Measurements from ENCODE around the gene KIF23.

Gene KIF23

GRCh38 chr15:69462493-69463181, 48.5 kb downstream of the KIF23 start:
- peak; percentile 95 for DNase-seq (ENCODE audit: low read depth)
- peak; percentile 79 for TF ChIP-seq CTCF (IDR thresholded peaks at IDR 0.05; ENCODE audit: control insufficient read depth, extremely low read depth, insufficient read depth)
- H3K4me3 ChIP-seq (ENCODE audit: low read depth, low read length), result peak overlapping the region; percentile 55

DNA sequence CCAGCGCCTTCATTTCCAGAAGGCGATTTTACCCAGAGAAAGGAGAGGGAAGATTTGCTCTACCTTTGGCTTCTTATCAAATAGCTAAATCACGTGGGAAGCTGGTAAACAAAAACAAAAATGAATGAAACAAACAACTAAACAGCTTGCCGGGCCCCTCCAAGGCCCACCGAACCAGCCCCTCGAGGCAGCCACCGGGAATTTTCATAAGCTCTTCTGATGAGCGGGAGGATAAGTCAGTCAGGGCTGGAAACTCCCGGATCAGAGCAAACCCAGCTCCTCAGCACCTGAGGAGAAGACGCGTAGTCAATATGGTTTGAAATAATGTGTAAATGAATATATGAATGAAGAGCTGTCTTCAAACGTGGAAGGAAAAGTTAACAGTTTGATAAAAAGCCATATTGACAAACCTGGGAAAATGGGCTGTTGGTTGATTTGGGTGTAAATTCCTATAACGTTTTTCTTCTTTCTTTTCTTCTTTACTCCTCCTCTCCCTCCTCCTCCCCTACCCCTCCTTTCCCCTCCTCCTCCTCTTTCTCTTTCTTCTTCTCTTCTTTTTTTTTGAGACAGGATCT, 49.1 kb downstream of the KIF23 start:
- peak overlapping the region; percentile 55 for H3K4me3 ChIP-seq (ENCODE audit: low read depth, low read length)
- no peak for TF ChIP-seq CTCF (IDR thresholded peaks at IDR 0.05; ENCODE audit: control insufficient read depth, extremely low read depth, insufficient read depth)
- no peak for DNase-seq (ENCODE audit: low read depth)

DNA sequence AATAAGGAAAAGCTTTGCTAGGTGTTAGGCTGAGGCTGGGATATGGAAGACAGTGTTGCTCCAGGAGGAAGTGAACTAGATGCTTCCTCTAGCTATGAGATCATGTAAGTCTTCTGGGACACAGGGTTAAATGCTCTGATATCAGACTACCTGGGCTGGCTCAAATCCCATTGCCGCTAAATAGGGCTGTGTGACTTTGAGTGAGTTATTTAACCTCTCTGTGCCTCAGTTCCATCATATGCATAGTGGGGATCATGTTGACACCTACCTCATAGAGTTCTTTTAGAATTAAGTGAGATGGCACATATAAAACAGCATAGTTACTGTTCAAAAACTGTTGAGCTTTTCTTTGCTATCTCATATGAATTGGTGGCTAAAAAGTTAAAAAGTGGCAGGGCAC, 51.1 kb downstream of the KIF23 start:
- H3K4me3 ChIP-seq (ENCODE audit: low read depth, low read length), result no peak overlapping the region
- TF ChIP-seq CTCF (IDR thresholded peaks at IDR 0.05; ENCODE audit: control insufficient read depth, extremely low read depth, insufficient read depth), result no peak
- DNase-seq (ENCODE audit: low read depth), result no peak

GRCh38 chr15:69466733-69467132, 52.6 kb downstream of the KIF23 start:
- DNase-seq (ENCODE audit: low read depth), result no peak
- H3K4me3 ChIP-seq (ENCODE audit: low read depth, low read length), result no peak overlapping the region
- no peak for TF ChIP-seq CTCF (IDR thresholded peaks at IDR 0.05; ENCODE audit: control insufficient read depth, extremely low read depth, insufficient read depth)

- peak; percentile 98 for DNase-seq (ENCODE audit: low read depth)
- TF ChIP-seq CTCF (IDR thresholded peaks at IDR 0.05; ENCODE audit: control insufficient read depth, extremely low read depth, insufficient read depth), result no peak
- no peak overlapping the region for H3K4me3 ChIP-seq (ENCODE audit: low read depth, low read length)
Measured at GRCh38 chr15:69467636-69468035, 53.5 kb downstream of the KIF23 start.

GRCh38 chr15:69468241-69469121, 54.3 kb downstream of the KIF23 start:
- DNase-seq (ENCODE audit: low read depth), result peak; percentile 95
- H3K4me3 ChIP-seq (ENCODE audit: low read depth, low read length), result peak overlapping the region; percentile 14
- TF ChIP-seq CTCF (IDR thresholded peaks at IDR 0.05; ENCODE audit: control insufficient read depth, extremely low read depth, insufficient read depth), result no peak

Data from LNCaP clone FGC (cell line).